IMR-90 (cell line): ENCODE results near the gene RASGRF1. TPM values are rescaled to one million over a fixed set of nuclear protein-coding genes. Genes with fewer than 3 reads are reported as not detected.

Source experiments
- ATAC-seq: fragments of 200-7000 bp; cut with Tn5 transposase; 2 replicates; pipeline ENCODE4 v1.9.1; 2020; ENCODE audit warnings: low read depth, mild to moderate bottlenecking, moderate library complexity
- BruUV-seq: library from RNA; stranded (reverse); fragments of 400-500 nt; replicated peaks from 2 replicates; lab custom pipeline; 2021; lab: Mats Ljungman, UMichigan
- CTCF ChIA-PET: fragments of 300-600 bp; formaldehyde crosslinking; extraction: SDS; loops from one replicate; lab custom pipeline; 2021; ENCODE audit warnings: antibody characterized with exemption; lab: Yijun Ruan, JAX
- POLR2A ChIA-PET: fragments of 300-600 bp; sonication (Branson Sonifier 250); formaldehyde crosslinking; loops from one replicate; lab custom pipeline; 2022; ENCODE audit warnings: antibody characterized with exemption; ENCODE audit not compliant: unreplicated experiment; lab: Charles Lee
- DNase-seq: peaks from one replicate; pipeline ENCODE4 v3.0.0; 2013
- H2AFZ ChIP-seq: replicated peaks from 2 replicates; pipeline ENCODE3; 2013; ENCODE audit warnings: low read length, mild to moderate bottlenecking; ENCODE audit not compliant: poor library complexity
- H2AK5ac ChIP-seq: 2 replicates; pipeline ENCODE4 v1.6.1; 2013; ENCODE audit warnings: low read depth, low read length, inconsistent platforms
- H2AK9ac ChIP-seq: replicated peaks from 2 replicates; pipeline ENCODE3; 2013; ENCODE audit warnings: mild to moderate bottlenecking, low read depth, low read length, moderate library complexity; ENCODE audit not compliant: poor library complexity
- H2BK120ac ChIP-seq: 2 replicates; pipeline ENCODE4 v1.6.1; 2013; ENCODE audit warnings: low read depth, low read length, inconsistent platforms
- H2BK15ac ChIP-seq: 3 replicates; pipeline ENCODE4 v1.6.1; 2013; ENCODE audit warnings: low read depth, low read length, inconsistent platforms
- H2BK20ac ChIP-seq: 2 replicates; pipeline ENCODE4 v1.6.1; 2013; ENCODE audit warnings: low read depth, mild to moderate bottlenecking, inconsistent platforms, low read length, moderate library complexity
- H2BK5ac ChIP-seq: 2 replicates; pipeline ENCODE4 v1.6.1; 2013; ENCODE audit warnings: mild to moderate bottlenecking, low read depth, low read length, inconsistent platforms; ENCODE audit not compliant: poor library complexity, severe bottlenecking
- H3K14ac ChIP-seq: replicated peaks from 2 replicates; pipeline ENCODE4 v1.6.1; 2013; ENCODE audit warnings: low read depth, low read length, inconsistent platforms
- H3K18ac ChIP-seq: 2 replicates; pipeline ENCODE4 v1.6.1; 2013; ENCODE audit warnings: low read depth, low read length, control low read depth
- H3K23ac ChIP-seq: 2 replicates; pipeline ENCODE4 v1.6.1; 2013; ENCODE audit warnings: low read depth, low read length, inconsistent platforms
- H3K27ac ChIP-seq: 2 replicates; pipeline ENCODE4 v1.5.1; 2013; ENCODE audit warnings: mild to moderate bottlenecking, control low read depth, low read length; ENCODE audit not compliant: insufficient read depth
- H3K27me3 ChIP-seq: 2 replicates; pipeline ENCODE4 v1.6.1; 2013; ENCODE audit warnings: low read length; ENCODE audit not compliant: control insufficient read depth, insufficient read depth
- H3K36me3 ChIP-seq: 2 replicates; pipeline ENCODE4 v1.6.1; 2013; ENCODE audit warnings: low read length, mixed read lengths; ENCODE audit not compliant: control insufficient read depth, insufficient read depth
- H3K4ac ChIP-seq: 2 replicates; pipeline ENCODE4 v1.6.1; 2013; ENCODE audit warnings: low read depth, low read length, inconsistent platforms
- H3K4me1 ChIP-seq: 2 replicates; pipeline ENCODE4 v1.6.1; 2013; ENCODE audit warnings: low read length, mixed read lengths; ENCODE audit not compliant: control insufficient read depth, insufficient read depth
- H3K4me2 ChIP-seq: 2 replicates; pipeline ENCODE4 v1.6.1; 2013; ENCODE audit warnings: low read depth, mild to moderate bottlenecking, control low read depth, low read length, moderate library complexity
- H3K4me3 ChIP-seq: 2 replicates; pipeline ENCODE4 v1.5.1; 2013; ENCODE audit warnings: low read depth, mild to moderate bottlenecking, control low read depth, low read length, moderate library complexity; ENCODE audit not compliant: insufficient read depth
- H3K56ac ChIP-seq: 2 replicates; pipeline ENCODE4 v1.6.1; 2013; ENCODE audit warnings: low read length, inconsistent platforms; ENCODE audit not compliant: insufficient read depth; ENCODE audit errors: extremely low read depth
- H3K79me1 ChIP-seq, 2 experiments: 2 replicates each; pipeline ENCODE4 v1.6.1; 2013; ENCODE audit warnings: low read length in 2 of 2, inconsistent platforms in 1 of 2, low read depth in 1 of 2
- H3K9ac ChIP-seq: 2 replicates; pipeline ENCODE4 v1.6.1; 2013; ENCODE audit warnings: low read depth, low read length, control low read depth
- H3K9me1 ChIP-seq: 2 replicates; pipeline ENCODE4 v1.6.1; 2013; ENCODE audit warnings: low read length, inconsistent platforms; ENCODE audit not compliant: insufficient read depth
- H3K9me3 ChIP-seq: 2 replicates; pipeline ENCODE4 v1.6.1; 2013; ENCODE audit warnings: low read length; ENCODE audit not compliant: control insufficient read depth, insufficient read depth
- H4K20me1 ChIP-seq: 2 replicates; pipeline ENCODE4 v1.6.1; 2013; ENCODE audit warnings: low read length, inconsistent platforms; ENCODE audit not compliant: insufficient read depth
- H4K5ac ChIP-seq: 2 replicates; pipeline ENCODE4 v1.6.1; 2013; ENCODE audit warnings: mild to moderate bottlenecking, low read depth, low read length, control low read depth
- H4K8ac ChIP-seq, 2 experiments: 2 replicates each; pipeline ENCODE4 v1.6.1; 2013; ENCODE audit warnings: low read depth in 2 of 2, low read length in 2 of 2, control low read depth in 1 of 2, inconsistent platforms in 1 of 2
- H4K91ac ChIP-seq: 2 replicates; pipeline ENCODE4 v1.6.1; 2013; ENCODE audit warnings: low read depth, low read length, inconsistent platforms; ENCODE audit not compliant: insufficient read depth
- BHLHE40 ChIP-seq: fragments of 150-350 bp; IDR thresholded peaks from 2 replicates; pipeline ENCODE4 v1.6.1; 2016; ENCODE audit warnings: mild to moderate bottlenecking, low read depth, low read length
- CHD1 ChIP-seq: IDR thresholded peaks from 2 replicates; pipeline ENCODE4 v1.6.1; 2012; ENCODE audit warnings: low read depth, low read length, improper control_type of control experiment
- FOS ChIP-seq: fragments of 150-350 bp; IDR thresholded peaks from 2 replicates; pipeline ENCODE4 v1.6.1; 2016; ENCODE audit warnings: low read depth, low read length
- MAFK ChIP-seq: IDR thresholded peaks from 2 replicates; pipeline ENCODE4 v1.6.1; 2012; ENCODE audit warnings: low read depth, low read length, improper control_type of control experiment
- MAZ ChIP-seq: IDR thresholded peaks from 2 replicates; pipeline ENCODE4 v1.6.1; 2012; ENCODE audit warnings: low read depth, mild to moderate bottlenecking, low read length, improper control_type of control experiment, moderate library complexity, borderline replicate concordance
- NFE2L2 ChIP-seq: fragments of 150-350 bp; IDR thresholded peaks from 2 replicates; pipeline ENCODE4 v1.6.1; 2016; ENCODE audit warnings: low read depth, mild to moderate bottlenecking, low read length
- RAD21 ChIP-seq: IDR thresholded peaks from 2 replicates; pipeline ENCODE4 v1.6.1; 2012; ENCODE audit warnings: low read length, improper control_type of control experiment
- RCOR1 ChIP-seq: IDR thresholded peaks from 2 replicates; pipeline ENCODE4 v1.6.1; 2012; ENCODE audit warnings: mild to moderate bottlenecking, low read length, improper control_type of control experiment; ENCODE audit not compliant: insufficient replicate concordance
- WGBS, 2 experiments: methylation state at CpG; one replicate each; pipeline versions ENCODE4 v1.1.5 to v1.1.7; 2013; ENCODE audit warnings: missing lambda C conversion rate in 2 of 2; ENCODE audit not compliant: insufficient read length in 1 of 2; ENCODE audit errors: extremely low coverage in 2 of 2; 5-methylcytosine and 5-hydroxymethylcytosine counted together
- dilution Hi-C: fragments of 300-500 bp; cut with HindIII; formaldehyde crosslinking; loops from one replicate; pipeline ENCODE4 v1.14.3; 2018; ENCODE audit warnings: low sequenced_read_pairs; ENCODE audit not compliant: unreplicated experiment
- in situ Hi-C: fragments of 300-500 bp; cut with MboI; formaldehyde crosslinking; loops from 3 replicates; pipeline ENCODE4 v1.14.3; 2019; ENCODE audit warnings: low sequenced_read_pairs, inconsistent platforms, mixed read lengths
- intact Hi-C: fragments of 100-400 bp; cut with micrococcal nuclease; formaldehyde crosslinking; loops from 2 replicates; pipeline ENCODE4 v1.10.0; 2022
- polyA plus RNA-seq, 3 experiments: library from polyadenylated mRNA; depleted of rRNA; stranded (reverse); fragments of >200 nt; gene quantifications; 2 replicates each; pipeline ENCODE4 v1.2.3, GENCODE V29; 2012; ENCODE audit warnings: low replicate concordance in 1 of 3
- total RNA-seq: library from RNA; depleted of rRNA; stranded (reverse); fragments of >200 nt; gene quantifications from 2 replicates; pipeline ENCODE4 v1.2.3, GENCODE V29; 2012
- TF ChIP-seq, protein P1 (sequence below): fragments of 150-350 bp; IDR thresholded peaks from 2 replicates; pipeline ENCODE4 v1.6.1; 2016; ENCODE audit warnings: low read depth, mild to moderate bottlenecking, low read length, moderate library complexity, borderline replicate concordance
- TF ChIP-seq, protein P2 (sequence below): fragments of 150-350 bp; IDR thresholded peaks from 2 replicates; pipeline ENCODE4 v1.6.1; 2017; ENCODE audit warnings: mild to moderate bottlenecking, antibody characterized with exemption, low read length, low read depth

RASGRF1 gene
- total and polyA plus RNA-seq, 2 of the 4 experiments (the other 2 are of a cell fraction): under 0.01 to 0.15 TPM

DNA sequence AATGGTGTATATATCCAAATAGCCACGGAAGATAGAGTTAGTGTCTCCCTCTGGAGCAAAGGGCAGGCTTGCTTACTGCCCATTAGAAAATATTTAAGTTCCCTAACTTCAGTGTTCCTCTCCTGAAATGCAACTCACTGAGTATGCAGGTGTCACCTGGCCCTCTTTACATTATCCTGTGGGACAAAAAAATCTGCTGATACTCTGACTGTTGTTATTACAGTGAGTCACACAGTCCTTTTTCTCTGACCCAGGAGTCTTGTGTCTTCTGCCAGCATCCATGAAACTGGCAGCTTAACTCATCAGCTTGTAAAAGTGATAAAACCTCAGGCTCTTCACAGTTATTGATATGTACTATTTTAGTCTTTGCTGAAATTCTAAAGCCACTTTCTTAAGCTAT is 42.2 kb upstream of the RASGRF1 start:
- dilution Hi-C loops (no loop called here), in situ Hi-C loops (no loop called here), intact Hi-C loops (no loop called here)

More for the DNA sequence above, 42.2 kb upstream of the RASGRF1 start:
- no peak overlapping the region for H2AK9ac ChIP-seq
- ATAC-seq (no peak), DNase-seq (no peak)
- H2BK20ac ChIP-seq: no peak overlapping the region
- H4K8ac ChIP-seq: no peak overlapping the region
- H2BK15ac ChIP-seq: no peak overlapping the region
- no peaks in the 10 kb centered on the region for H3K36me3 ChIP-seq
- H3K4me1 ChIP-seq: no peaks in the 10 kb centered on the region
- H3K4me3 ChIP-seq: no peak overlapping the region
- no CpG with 5 or more reads among the region's 1 CpG for WGBS, 2 experiments
- H3K9ac ChIP-seq: no peak overlapping the region
- no peak overlapping the region for H2BK5ac ChIP-seq
- no peaks in the 10 kb centered on the region for H3K79me1 ChIP-seq
- no peak overlapping the region for H3K56ac ChIP-seq
- no peak for TF ChIP-seq FOS
- TF ChIP-seq CHD1: no peak
- TF ChIP-seq RAD21: no peak
- TF ChIP-seq NFE2L2: no peak
- TF ChIP-seq MAFK: no peak
- TF ChIP-seq RCOR1: no peak
- TF ChIP-seq, protein P1, sequence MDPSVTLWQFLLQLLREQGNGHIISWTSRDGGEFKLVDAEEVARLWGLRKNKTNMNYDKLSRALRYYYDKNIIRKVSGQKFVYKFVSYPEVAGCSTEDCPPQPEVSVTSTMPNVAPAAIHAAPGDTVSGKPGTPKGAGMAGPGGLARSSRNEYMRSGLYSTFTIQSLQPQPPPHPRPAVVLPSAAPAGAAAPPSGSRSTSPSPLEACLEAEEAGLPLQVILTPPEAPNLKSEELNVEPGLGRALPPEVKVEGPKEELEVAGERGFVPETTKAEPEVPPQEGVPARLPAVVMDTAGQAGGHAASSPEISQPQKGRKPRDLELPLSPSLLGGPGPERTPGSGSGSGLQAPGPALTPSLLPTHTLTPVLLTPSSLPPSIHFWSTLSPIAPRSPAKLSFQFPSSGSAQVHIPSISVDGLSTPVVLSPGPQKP: no peak
- TF ChIP-seq, protein P2, sequence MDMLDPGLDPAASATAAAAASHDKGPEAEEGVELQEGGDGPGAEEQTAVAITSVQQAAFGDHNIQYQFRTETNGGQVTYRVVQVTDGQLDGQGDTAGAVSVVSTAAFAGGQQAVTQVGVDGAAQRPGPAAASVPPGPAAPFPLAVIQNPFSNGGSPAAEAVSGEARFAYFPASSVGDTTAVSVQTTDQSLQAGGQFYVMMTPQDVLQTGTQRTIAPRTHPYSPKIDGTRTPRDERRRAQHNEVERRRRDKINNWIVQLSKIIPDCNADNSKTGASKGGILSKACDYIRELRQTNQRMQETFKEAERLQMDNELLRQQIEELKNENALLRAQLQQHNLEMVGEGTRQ: no peak
- no peak for TF ChIP-seq BHLHE40
- no peak for TF ChIP-seq MAZ
- no peak overlapping the region for H4K91ac ChIP-seq
- H3K9me3 ChIP-seq: no peaks in the 10 kb centered on the region
- H4K5ac ChIP-seq: no peak overlapping the region
- ChIA-PET POLR2A (no interaction called here), CTCF (no interaction called here)
- no peak overlapping the region for H3K4me2 ChIP-seq
- H2AK5ac ChIP-seq: no peak overlapping the region
- H3K23ac ChIP-seq: no peak overlapping the region
- H4K20me1 ChIP-seq: no peaks in the 10 kb centered on the region
- H3K9me1 ChIP-seq: no peaks in the 10 kb centered on the region
- H3K14ac ChIP-seq: no peak overlapping the region
- no peak overlapping the region for H3K27ac ChIP-seq
- no peak overlapping the region for H3K18ac ChIP-seq
- H3K4ac ChIP-seq: no peak overlapping the region
- no peak overlapping the region for H2AFZ ChIP-seq
- BruUV-seq: no TSS peak
- no peak overlapping the region for H2BK120ac ChIP-seq
- no peaks in the 10 kb centered on the region for H3K27me3 ChIP-seq
